GM18498 (cell line): ENCODE measurements around the gene SPAAR.
"Not testable (repeated sequence)": the region's sequence is repeated elsewhere in the genome, so short reads cannot be mapped to it uniquely, and the experiment has no call there.

Experiments
- ATAC-seq: cut with Tn5 transposase; IDR thresholded peaks from one replicate; pipeline ENCODE4 v1.9.1; 2021; ENCODE audit warnings: mild to moderate bottlenecking, moderate library complexity; ENCODE audit not compliant: unreplicated experiment

SPAAR gene

DNA sequence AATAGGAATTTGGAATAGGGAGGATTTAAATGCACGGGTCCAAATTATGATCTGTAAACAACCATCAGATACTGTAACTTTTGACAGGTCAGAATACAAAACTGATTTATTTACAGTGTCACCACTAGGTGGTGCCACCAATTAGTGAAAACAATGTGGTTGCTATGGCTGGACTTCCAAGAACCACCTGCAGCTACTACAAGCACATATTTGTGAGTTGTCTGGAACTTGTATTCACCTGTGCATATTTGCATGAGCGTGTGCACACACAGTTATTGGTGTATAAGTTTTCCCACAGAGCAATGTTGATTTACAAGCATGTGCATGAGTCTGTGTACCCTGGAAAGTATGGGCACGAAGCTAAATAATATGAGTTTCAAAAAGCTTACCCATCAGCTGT, 6.2 kb upstream of the SPAAR start:
- ATAC-seq = peak; percentile 54

DNA sequence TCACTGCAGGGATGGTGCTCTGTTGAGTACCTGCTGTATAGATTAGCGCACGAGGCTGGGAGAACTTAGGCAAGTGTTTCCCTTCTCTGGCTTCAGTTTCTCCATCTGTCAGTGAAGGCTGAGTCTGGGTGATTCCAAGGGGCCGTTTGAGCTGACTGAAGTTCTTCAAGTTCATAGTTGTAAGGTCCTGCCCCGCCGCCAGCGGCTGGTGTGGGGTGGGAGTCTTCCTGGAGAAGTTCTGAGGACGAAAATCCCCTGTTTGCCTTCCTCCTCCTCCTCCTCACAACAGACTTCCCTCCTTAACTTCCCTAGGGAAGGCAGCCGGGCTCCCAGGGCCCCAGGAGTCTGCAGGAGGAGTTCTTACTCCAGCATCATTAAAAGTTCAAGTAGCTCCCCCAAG, 5.0 kb upstream of the SPAAR start:
- ATAC-seq = no peak

DNA sequence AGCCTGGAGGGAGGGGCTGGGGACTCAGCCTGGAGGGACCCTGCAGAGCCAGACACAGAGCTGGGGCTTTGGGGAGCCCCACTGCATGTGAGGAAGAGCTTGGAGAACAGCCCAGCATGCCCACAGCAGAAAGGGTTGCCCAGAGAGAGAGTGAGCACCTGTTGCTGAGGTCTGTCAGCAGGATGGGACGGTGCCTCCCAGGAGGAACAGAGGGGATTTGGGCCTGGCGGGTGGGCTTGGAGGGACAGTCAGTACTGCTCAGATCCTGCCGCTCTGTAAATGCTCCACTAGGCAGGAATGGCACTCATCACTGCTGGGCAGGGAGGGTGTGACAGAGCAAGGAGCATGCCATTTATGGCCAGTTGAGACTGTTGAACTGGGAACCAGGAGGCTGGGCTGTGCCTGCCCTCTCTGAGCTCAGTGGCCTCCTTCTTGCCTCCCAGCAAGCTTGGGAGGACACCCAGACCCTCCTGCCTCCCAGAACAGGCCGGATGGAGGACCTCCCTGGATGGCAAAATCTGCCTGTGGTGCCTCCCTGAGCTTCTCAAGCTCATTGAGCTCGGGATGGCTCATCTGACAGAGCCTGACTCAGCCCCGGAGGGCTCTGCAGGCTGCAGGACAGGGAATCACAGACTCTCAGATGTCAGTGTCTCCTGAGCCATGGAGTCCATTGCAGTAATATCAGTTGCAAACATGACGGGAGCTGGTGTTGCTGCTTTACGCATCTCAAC, 4.1 kb upstream of the SPAAR start:
- ATAC-seq = no peak

DNA sequence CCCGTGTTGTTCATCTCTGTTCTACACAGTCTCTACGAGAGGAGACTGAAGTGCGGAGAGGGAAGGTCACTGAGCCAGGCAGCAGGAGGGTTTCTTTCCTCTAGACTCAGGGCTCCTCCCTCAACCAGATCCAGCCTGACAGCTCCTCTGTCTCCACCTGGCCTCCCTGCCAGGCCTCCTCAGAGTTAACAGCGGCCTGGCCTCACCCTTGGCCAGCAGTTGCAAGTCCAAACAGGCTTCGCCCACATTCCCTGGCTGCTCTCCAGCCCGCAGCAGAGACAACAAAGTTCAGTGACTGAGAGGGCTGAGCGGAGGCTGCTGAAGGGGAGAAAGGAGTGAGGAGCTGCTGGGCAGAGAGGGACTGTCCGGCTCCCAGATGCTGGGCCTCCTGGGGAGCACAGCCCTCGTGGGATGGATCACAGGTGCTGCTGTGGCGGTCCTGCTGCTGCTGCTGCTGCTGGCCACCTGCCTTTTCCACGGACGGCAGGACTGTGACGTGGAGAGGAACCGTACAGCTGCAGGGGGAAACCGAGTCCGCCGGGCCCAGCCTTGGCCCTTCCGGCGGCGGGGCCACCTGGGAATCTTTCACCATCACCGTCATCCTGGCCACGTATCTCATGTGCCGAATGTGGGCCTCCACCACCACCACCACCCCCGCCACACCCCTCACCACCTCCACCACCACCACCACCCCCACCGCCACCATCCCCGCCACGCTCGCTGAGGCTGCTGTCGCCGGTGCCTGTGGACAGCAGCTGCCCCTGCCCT, 3.2 kb upstream of the SPAAR start, which contains the start of gene HRCT1:
HRCT1 (plus strand) TSS at position 291 of the 768 bp plus-strand sequence; CDS start at position 377, 86 bp downstream.
- ATAC-seq = no peak

DNA sequence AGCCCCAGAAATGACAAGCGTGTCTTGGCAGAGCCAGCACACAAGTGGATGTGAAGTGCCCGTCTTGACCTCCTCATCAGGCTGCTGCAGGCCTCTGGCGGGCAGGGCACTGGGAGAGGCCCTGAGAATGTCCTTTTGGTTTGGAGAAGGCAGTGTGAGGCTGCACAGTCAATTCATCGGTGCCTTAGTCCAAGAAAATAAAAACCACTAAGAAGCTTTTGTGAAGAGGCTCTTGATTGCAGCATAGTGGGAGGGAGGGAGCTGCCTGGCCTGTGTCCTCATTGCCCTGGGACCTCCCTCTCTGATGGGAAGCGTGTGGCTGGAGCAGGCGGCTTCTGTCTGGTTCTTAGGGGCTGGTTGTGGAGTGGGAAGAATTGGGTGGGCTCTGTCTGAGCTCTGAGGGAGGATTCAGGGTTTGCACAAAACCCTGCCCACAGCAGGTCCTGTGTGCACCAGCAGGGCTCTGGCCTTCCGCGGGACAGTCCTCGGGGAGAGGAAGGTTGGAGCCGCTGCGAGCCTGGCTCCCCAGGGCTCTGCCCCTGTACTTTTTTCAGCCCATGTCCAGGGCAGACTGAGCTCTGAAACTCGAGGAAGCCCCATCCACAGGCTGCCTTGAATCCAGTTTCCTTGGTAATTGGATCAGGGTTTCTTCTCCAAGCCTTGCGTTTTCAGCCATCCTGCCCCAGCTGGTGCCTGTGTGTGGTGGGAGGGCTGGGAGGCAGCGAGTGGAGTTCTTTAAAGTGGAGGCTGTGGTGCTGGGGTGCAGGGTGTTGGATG, 2.2 kb upstream of the SPAAR start:
- no peak for ATAC-seq

DNA sequence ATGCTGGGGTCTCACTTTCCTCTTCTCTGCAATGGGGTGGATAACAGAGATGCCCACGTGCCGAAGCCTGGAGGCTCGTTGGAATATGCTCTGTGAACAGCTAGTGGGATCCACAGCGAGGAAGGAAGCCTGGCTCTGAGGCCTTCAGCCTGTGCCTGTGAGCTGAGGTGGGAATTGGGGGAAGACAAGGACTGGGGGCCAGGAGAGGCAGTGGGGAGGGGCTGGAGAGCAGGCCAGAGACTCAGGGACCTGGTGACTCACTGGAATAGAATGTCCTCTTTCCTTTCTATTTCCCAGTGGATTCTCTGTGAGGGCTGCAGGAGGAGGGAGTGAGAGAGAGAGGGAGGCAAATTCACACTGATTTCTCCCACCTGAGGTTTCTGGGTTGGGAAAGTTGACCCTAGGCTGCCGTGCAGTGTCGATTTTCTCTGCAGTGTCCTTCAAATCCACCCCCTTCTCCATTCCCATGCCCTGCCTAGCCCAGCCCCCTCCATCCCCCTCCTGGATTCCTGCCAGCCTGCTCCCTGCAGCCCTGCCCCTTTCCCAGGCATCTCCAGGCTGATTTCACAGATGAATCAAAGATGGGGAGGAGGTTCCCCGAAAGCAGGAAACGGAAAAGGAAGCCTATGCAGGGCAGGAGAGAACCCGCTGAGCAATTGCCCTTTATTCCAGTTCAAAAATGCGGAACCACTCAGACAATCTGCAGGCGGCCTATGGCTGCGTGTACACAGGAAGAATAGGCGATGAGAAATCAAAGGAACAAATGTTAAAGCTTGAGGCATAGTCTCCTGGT, 1.4 kb upstream of the SPAAR start:
- no peak for ATAC-seq

DNA sequence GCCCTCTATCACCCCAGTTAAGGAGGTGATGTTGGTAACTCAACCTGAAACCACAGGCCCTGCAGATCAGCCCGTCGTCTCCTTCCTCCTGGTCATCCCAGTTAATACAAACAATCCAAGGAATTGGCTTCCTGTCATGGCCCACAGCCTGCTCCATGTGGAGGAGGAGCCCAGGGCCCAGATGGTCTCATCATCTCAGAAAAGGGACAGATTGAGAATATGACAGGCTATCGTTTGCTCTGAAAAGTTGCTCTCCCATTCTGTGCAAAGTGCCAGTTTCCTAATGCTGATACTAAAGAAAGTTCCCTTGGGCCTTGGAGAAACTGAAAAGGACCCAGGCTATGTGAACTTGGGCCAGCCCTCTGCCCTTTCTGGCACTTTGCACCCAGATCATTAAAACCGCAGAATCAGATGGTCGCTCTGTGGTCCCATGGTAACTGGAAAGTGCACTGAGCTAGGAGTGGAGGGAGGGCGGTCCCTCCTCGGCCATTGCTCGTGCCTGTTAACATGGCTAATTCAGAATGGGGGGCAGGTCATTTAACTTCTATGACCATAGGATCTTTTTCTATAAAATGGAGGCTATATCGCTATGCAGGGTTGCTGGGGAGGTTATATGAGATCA, 675 bp upstream of the SPAAR start:
- ATAC-seq = no peak

DNA sequence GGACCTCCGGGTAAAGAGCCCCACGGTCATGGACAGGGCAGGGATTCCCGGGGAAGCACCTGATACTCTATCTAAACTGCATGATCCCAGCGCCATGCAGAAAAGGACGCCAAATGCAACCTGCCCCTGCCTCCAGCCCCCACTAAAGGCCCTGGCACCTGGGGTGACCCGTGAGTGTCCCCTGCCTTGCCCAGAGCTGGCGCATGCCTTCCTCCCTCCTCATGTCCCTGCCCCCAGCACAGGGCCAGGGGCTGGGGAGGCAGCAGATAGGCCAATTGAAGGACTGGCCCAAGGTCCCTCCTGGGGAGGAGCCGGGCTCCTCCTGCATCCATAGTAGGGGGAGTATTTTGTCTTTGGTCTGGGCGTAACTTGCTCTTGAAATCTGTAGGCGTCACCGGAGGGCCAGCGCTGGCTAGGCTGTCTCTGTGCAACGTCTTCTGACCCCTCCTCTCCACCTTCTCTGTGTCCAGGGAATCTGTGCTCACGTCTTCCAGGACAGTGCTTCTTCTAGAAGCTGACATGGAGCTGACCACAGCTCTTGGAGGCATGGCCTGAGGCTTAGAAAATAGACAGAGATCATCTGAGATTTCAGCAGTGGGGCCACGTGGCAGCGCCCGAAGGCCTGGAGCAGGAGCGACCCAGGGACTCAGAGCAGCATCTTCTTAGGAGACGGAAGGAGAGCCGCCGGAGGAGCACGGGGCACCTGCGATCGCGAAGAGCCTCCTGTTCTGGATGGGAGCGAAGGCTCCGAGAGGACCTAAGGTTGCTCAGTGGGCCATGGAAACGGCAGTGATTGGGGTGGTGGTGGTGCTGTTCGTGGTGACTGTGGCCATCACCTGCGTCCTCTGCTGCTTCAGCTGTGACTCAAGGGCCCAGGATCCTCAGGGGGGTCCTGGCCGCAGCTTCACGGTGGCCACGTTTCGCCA, 660 bp downstream of the SPAAR start:
- ATAC-seq = no peak

DNA sequence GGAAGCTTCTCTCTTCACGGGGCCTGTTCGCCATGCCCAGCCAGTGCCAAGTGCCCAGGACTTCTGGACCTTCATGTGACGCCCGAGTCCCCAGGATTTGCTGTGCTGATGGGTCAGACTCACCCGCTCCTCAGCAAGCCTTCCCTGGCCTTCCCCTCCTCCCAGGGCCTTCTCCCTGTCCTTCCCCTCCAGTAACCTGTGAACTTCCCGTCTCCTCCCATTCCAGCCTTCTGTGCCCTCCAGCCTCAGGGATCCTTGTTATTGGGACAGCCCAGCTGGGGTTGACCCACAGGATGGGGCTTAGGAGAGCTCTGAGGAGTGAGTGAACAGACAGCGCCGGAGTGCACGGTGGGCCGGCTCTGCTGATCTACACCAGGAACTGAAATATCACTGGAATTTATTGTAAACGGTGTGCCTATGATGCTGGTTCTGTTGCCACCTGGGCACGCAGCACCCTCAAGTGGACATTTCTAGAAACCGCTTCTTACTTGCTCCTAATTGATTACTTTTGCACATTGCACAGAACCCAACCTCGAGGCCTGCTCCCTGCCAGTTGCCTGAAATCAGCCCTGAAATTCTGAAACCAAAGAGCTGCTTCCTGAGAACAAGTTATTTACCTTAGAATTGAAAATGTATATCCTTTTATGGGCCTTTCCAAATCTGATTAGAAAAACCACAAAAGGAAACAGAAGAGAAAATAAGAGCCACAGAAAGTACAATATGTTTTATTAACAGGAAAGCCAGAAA, 1.5 kb downstream of the SPAAR start:
- ATAC-seq = no peak

DNA sequence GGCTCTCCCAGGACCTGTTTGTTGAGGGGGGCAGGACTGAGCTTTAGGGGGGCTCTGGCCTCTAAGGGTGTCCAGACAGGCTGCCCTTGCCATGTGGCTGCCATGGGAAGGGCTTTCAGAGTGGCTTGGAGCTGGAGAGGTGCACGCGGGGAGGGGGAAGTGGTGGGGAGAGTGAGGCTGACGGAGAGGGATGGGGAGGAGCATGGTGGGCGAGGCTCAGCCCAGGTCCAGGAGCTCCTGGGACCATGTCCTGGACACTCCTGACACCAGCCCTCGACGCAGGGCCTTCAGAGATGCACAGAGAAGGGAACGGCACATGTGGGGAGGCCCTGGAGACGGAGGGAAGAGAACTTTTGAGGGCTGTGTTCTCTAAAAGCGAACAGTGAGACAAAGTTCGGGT, 2.4 kb downstream of the SPAAR start:
- ATAC-seq = no peak

DNA sequence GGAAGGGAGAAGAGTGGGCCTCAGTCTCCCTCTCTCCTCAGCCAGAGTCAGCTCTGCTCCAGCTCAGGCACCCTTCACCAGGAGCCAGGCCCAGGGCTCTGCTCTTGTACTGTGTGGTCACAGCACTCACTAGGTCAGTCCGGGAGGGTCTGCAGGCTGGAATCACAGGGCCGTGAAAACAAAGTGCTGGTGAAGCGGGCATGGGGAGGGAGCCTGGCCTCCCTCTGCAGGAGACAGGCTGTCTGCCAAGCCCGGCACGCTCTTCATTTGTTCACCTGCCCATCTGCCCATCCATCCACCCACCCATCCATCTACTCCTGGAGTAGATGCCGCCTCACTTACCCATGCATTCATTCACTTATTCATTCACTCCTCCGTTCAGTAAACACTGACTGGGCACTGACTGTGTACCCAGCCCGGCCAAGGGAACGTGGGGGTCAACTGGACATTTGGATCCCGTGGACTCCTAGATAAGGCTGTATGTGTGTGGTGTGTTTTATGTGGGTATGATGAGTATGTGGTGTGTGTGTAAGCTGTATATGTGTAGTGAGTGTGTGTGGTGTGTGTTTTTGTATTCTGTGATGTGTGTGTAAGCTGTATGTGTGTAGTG, 3.6 kb downstream of the SPAAR start:
- no peak for ATAC-seq

DNA sequence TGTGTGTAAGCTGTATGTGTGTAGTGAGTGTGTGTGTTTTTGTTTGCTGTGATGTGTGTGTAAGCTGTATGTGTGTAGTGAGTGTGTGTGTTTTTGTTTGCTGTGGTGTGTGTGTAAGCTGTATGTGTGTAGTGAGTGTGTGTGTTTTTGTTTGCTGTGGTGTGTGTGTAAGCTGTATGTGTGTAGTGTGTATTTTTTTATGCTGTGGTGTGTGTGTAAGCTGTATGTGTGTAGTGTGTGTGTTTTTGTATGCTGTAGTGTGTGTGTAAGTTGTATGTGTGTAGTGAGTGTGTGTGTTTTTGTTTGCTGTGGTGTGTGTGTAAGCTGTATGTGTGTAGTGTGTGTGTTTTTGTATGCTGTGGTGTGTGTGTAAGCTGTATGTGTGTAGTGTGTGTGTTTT, 4.1 kb downstream of the SPAAR start:
- not testable (repeated sequence) for ATAC-seq

DNA sequence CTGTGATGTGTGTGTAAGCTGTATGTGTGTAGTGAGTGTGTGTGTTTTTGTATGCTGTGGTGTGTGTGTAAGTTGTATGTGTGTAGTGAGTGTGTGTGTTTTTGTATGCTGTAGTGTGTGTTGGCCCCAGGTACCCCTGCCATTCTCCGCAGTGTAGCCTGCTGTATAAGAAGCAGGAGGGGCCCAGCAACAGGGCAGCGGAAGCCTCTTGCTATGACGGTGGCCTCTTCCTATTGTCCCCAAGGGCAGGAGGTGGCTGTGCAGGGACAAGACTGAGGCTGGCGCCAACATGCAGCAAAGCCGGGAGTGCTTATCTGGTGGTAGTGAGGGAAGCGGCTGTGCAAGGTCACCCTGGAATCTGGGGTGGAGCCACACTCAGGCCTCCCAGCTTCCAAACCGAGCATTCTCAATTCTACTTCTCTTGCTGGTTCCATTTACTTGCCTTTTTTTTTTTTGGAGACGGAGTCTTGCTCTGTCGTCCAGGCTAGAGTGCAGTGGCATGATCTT, 5.1 kb downstream of the SPAAR start:
- ATAC-seq = no peak

DNA sequence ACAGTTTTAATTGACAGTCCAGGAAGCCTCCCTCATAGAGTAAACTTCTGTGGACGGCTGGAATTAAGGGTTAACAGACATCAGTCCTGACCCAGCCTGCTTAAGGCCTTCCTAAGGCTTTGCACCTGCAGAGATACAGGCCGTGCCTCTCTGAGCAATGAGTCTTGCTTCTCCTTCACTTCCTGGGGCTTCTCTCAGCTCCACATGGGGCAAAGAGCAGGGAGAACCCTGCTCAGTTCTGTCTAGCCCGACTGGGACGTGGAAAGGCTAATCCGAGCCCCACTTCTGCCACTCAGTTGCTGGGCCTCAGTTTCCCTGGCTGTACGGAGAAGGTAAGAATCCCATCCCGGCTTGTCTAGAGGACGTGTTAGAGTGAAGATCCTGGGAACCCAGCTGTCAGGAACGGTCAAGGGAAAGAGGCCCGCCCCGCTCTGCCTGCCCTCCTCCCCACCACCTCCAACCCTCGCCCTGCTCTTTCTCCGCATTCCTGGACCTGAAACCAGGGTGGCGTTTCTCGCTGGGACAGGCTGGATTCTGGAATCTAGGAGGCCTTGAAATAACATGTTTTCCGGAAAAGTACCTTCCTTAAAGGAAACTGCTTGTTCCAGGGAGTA, 6.5 kb downstream of the SPAAR start:
- no peak for ATAC-seq

DNA sequence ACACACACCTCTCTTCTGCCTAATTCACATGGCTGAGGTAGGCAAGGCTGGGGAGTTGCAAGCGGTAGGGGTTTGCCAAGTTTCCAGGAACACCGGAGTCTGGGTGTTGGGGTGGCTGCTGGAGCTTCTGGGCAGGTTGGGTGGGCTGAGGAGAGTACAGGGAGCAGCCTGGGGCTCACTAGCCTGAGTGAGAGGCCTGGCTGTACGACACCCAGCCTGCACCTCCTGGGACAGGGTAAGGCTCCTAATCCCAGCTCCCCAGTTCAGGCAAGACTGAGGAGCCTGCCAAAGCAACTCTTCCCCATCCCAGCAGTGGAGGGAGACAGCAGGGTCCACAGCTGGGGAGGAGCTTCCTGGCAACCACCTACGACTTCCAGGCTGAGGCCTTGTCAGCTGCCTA, 8.0 kb downstream of the SPAAR start:
- no peak for ATAC-seq

DNA sequence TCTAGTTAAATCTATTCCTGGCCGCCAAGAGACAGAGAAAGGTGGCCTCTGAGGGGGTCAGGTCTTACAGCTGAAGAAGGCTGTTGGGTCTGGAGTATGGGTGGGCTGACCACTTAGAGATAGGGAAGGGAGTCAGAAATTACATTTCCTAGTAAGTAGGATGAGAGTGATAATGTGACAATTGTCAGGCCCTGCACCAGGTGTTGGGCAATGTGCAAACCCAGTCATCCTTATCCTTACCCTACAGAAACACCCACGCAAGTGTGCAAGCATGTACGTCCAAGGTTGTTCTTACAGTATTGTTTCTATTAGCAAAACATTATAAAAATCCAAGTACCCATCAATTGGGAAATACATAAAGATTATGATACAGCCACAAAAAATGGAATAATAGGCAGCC, 9.5 kb downstream of the SPAAR start:
- ATAC-seq = no peak

DNA sequence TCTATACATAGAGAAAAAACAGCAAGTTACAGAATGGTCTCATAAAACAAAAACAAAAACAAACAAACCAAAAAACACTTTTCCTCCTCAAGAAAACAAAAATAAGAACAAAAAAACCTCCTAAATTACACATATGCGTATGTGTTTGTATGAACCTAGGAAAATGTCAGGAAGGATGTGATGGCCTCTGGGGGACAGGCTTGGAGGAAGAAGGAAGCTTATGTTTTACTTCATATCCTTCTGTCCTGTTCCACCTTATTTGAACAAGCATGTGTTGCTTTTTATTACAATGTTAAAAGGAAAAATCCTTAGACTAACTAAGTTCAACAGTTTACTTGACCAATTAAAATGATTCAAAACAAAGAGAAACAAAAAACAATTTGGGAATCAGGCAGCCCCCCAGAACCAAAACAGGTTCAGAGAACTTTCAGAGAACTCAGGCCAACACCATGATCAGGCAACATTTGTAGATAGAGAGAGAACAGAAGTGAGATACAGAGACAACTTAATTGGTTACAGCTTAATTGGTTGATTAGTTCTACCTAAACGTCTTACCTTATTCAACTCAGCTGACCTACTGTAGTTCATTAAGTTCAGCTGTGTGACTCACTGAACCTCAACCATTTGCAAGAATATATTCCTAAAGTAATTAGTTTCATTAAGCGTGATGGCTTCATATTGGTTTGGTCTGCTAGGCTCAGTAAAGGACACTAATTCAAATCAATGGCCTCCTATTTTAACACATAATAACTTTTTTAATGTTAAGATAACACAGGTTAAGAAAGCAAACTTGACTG, 10.1 kb downstream of the SPAAR start:
- ATAC-seq = no peak
